GM21737 (cell line): Measurements from ENCODE around the gene NABP2.
"Not testable (repeated sequence)": the region's sequence is repeated elsewhere in the genome, so short reads cannot be mapped to it uniquely, and the experiment has no call there.

Source experiments
- ATAC-seq: cut with Tn5 transposase; IDR thresholded peaks from one replicate; pipeline ENCODE4 v1.9.1; 2021; ENCODE audit warnings: mild to moderate bottlenecking, moderate library complexity; ENCODE audit not compliant: unreplicated experiment

Gene NABP2

DNA sequence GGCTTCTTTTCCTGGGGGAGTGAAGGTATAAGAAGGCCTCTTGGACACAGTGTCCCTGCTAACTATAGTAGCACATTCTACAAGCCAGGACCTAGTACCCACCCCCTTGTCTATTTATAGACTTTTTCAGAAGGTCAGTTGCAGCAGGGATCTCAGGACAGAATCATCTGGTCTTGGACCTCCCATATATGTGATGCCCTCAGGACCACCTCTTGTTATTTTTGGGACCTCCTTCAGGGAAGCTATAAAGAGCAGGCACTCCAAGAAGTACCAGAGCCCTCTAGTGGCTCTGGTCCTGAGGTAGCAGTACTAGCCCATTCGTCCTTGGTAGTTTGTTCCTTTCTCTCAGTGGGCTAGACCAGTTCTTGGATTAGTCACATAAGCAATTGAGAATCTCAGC, 46.9 kb downstream of the NABP2 start:
- no peak for ATAC-seq

DNA sequence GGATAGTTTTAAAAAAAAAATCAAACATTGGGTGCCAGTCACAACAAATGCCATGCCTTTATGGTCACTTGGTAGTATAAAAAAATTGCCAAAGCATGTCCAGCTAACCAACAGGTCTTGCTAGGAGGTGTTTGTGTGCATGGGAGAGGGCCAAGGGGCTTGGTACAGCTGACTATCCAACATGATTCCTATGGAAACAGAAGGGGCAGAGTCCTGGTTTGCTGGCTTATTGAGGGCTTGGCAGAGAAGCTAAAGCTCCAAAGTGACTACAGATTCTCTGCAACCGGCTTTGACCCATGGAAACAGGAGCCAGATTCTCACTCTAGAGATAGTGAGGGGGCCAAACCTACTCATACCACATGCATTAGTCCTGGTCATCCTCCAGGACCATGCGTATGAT, 48.3 kb downstream of the NABP2 start:
- ATAC-seq: not testable (repeated sequence)

DNA sequence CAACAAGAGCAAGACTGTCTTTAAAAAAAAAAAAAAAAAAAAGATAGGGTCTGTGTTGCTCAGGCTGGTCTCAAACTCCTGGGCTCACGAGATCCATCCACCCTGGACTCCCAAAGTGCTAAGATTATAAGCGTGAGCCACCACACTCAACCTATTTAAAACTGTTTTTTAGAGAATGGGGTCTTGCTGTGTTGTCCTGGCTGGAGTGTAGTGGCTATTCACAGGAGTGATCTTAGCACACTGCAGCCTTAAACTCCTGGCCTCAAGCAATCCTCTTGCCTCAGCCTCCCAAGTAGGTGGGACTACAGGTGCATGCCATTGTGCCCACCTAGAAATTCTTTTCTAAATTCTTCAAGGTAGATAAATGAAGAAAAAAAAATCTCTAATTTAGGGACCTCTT, 50.2 kb downstream of the NABP2 start:
- ATAC-seq: no peak

DNA sequence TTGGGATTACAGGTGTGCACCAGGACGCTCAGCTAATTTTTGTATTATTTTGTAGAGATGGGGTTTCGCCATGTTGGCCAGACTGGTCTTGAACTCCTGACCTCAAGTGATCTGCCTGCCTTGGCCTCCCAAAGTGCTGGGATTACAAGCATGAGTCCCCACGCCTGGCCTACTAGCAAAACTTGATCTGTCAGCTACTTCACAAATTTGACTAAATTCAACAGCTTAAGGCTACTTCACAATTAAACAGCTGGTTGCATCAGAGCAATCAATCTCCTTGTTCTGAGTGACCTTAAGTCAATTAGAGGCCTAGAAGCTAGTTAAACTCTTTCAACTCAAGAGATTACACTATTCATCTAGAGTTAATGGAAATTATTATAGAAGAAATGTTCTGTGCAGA, 54.8 kb downstream of the NABP2 start:
- no peak for ATAC-seq
